GM19238 (cell line): ENCODE measurements around the gene NECTIN1.

Experiments used
- DNase-seq: peaks from one replicate; pipeline ENCODE4 v3.0.0; 2011; ENCODE audit warnings: low spot score; ENCODE audit not compliant: insufficient read length

Gene NECTIN1

GRCh38 chr11:119713359-119714040 lies 15.5 kb downstream of the NECTIN1 start:
- DNase-seq, result no peak

- DNase-seq, result no peak
These were observed 16.3 kb downstream of the NECTIN1 start for GRCh38 chr11:119712459-119713358.

GRCh38 chr11:119712006-119712405 lies 17.0 kb downstream of the NECTIN1 start:
- no peak for DNase-seq

GRCh38 chr11:119711476-119711875 lies 17.5 kb downstream of the NECTIN1 start:
- no peak for DNase-seq

- DNase-seq, result no peak
These were observed 18.6 kb downstream of the NECTIN1 start for GRCh38 chr11:119710417-119710816.

GRCh38 chr11:119709638-119710346 lies 19.2 kb downstream of the NECTIN1 start:
- no peak for DNase-seq

- no peak for DNase-seq
These were observed 19.8 kb downstream of the NECTIN1 start for GRCh38 chr11:119709171-119709570.

- DNase-seq, result no peak
These were observed 20.6 kb downstream of the NECTIN1 start for GRCh38 chr11:119708384-119708783.

GRCh38 chr11:119706887-119707286 lies 22.1 kb downstream of the NECTIN1 start:
- no peak for DNase-seq

- DNase-seq, result no peak
These were observed 23.0 kb downstream of the NECTIN1 start for GRCh38 chr11:119706029-119706428.

GRCh38 chr11:119705362-119705761 lies 23.6 kb downstream of the NECTIN1 start:
- no peak for DNase-seq

GRCh38 chr11:119704849-119705248 lies 24.2 kb downstream of the NECTIN1 start:
- DNase-seq, result no peak

- no peak for DNase-seq
These were observed 27.1 kb downstream of the NECTIN1 start for GRCh38 chr11:119701591-119702549.

- DNase-seq, result no peak
These were observed 28.3 kb downstream of the NECTIN1 start for GRCh38 chr11:119700536-119701346.

- DNase-seq, result no peak
These were observed 29.0 kb downstream of the NECTIN1 start for GRCh38 chr11:119700030-119700429.

GRCh38 chr11:119699227-119699626 lies 29.8 kb downstream of the NECTIN1 start:
- DNase-seq, result no peak

- no peak for DNase-seq
These were observed 31.1 kb downstream of the NECTIN1 start for GRCh38 chr11:119697882-119698281.

- no peak for DNase-seq
These were observed 31.6 kb downstream of the NECTIN1 start for GRCh38 chr11:119697445-119697844.

- no peak for DNase-seq
These were observed 32.4 kb downstream of the NECTIN1 start for GRCh38 chr11:119696378-119697222.
